Measurements from ENCODE around the gene IGF2.
"Not testable (repeated sequence)": the region's sequence is repeated elsewhere in the genome, so short reads cannot be mapped to it uniquely, and the experiment has no call there.

The IGF2 gene

GRCh38 chr11:2128130-2128510, 11.1 kb downstream of the IGF2 start:
- H3K4me3 ChIP-seq (ENCODE audit: low read depth, low read length): no peak overlapping the region
- DNase-seq (ENCODE audit: low read depth): no peak
- no peak for TF ChIP-seq CTCF (IDR thresholded peaks at IDR 0.05; ENCODE audit: low read depth, low read length, missing control alignments)

GRCh38 chr11:2127482-2128129, 11.6 kb downstream of the IGF2 start:
- TF ChIP-seq CTCF (IDR thresholded peaks at IDR 0.05; ENCODE audit: low read depth, low read length, missing control alignments): no peak
- DNase-seq (ENCODE audit: low read depth): no peak
- no peak overlapping the region for H3K4me3 ChIP-seq (ENCODE audit: low read depth, low read length)

GRCh38 chr11:2126520-2127085, 12.6 kb downstream of the IGF2 start:
- TF ChIP-seq CTCF (IDR thresholded peaks at IDR 0.05; ENCODE audit: low read depth, low read length, missing control alignments): no peak
- DNase-seq (ENCODE audit: low read depth): no peak

GRCh38 chr11:2124736-2125484, 14.3 kb downstream of the IGF2 start:
- H3K4me3 ChIP-seq (ENCODE audit: low read depth, low read length); DNase-seq (ENCODE audit: low read depth): not testable (repeated sequence)

More at GRCh38 chr11:2126520-2127085, 12.6 kb downstream of the IGF2 start:
- no peak overlapping the region for H3K4me3 ChIP-seq (ENCODE audit: low read depth, low read length)

GRCh38 chr11:2123628-2123960, 15.6 kb downstream of the IGF2 start:
- no peak for DNase-seq (ENCODE audit: low read depth)
- TF ChIP-seq CTCF (IDR thresholded peaks at IDR 0.05; ENCODE audit: low read depth, low read length, missing control alignments): no peak

GRCh38 chr11:2122907-2123627, 16.1 kb downstream of the IGF2 start:
- H3K4me3 ChIP-seq (ENCODE audit: low read depth, low read length): no peak overlapping the region
- TF ChIP-seq CTCF (IDR thresholded peaks at IDR 0.05; ENCODE audit: low read depth, low read length, missing control alignments): no peak
- no peak for DNase-seq (ENCODE audit: low read depth)

More at GRCh38 chr11:2123628-2123960, 15.6 kb downstream of the IGF2 start:
- H3K4me3 ChIP-seq (ENCODE audit: low read depth, low read length): no peak overlapping the region

- H3K4me3 ChIP-seq (ENCODE audit: low read depth, low read length): no peak overlapping the region
- no peak for TF ChIP-seq CTCF (IDR thresholded peaks at IDR 0.05; ENCODE audit: low read depth, low read length, missing control alignments)
- no peak for DNase-seq (ENCODE audit: low read depth)
Observed at GRCh38 chr11:2122222-2122906, 16.8 kb downstream of the IGF2 start.
